Gastrocnemius medialis (tissue), 4 donors: Measurements from ENCODE around the gene ARID1B. TPM values are rescaled to one million over a fixed set of nuclear protein-coding genes. Genes with fewer than 3 reads are reported as not detected.

ENCODE experiments used
- ATAC-seq, 2 donors: fragments of 150-250 bp; one replicate each; pipeline ENCODE4 v1.9.1; 2016
- DNase-seq, 2 donors: peaks; one replicate each; pipeline ENCODE4 v3.0.0-alpha.2; 2019
- H3K27ac ChIP-seq, 4 donors: fragments of 200-600 bp; sonication (generic); 1 replicate in 1 of 4; 2 replicates in 3 of 4; pipeline ENCODE4 v1.5.1; 2016 to 2018; ENCODE audit warnings: mild to moderate bottlenecking in 2 of 4, moderate library complexity in 1 of 4
- H3K27me3 ChIP-seq, 3 donors: fragments of 200-600 bp; sonication (generic) in 2 of 3; 1 replicate in 1 of 3; 2 replicates in 2 of 3; pipeline versions ENCODE4 v1.5.1 to v1.6.0; 2016 to 2019; ENCODE audit warnings: mild to moderate bottlenecking in 1 of 3, moderate library complexity in 1 of 3
- H3K36me3 ChIP-seq, 2 donors: fragments of 200-600 bp; sonication (generic) in 1 of 2; one replicate each; pipeline ENCODE4 v1.5.1; 2017 to 2018
- H3K4me1 ChIP-seq, 2 donors: fragments of 200-600 bp; sonication (generic) in 1 of 2; one replicate each; pipeline ENCODE4 v1.5.1; 2016 to 2017; ENCODE audit warnings: mild to moderate bottlenecking in 2 of 2
- H3K4me3 ChIP-seq, 4 donors: fragments of 200-600 bp; sonication (generic) in 3 of 4; 1 replicate in 1 of 4; 2 replicates in 3 of 4; pipeline ENCODE4 v1.5.1; 2016 to 2019; ENCODE audit warnings: mild to moderate bottlenecking in 2 of 4
- H3K9me3 ChIP-seq, 3 donors: fragments of 200-600 bp; sonication (generic) in 2 of 3; 1 replicate in 1 of 3; 2 replicates in 2 of 3; pipeline ENCODE4 v1.5.1; 2016 to 2019
- POLR2A ChIP-seq, 2 donors: fragments of 450-650 bp; IDR thresholded peaks; one replicate each; pipeline ENCODE4 v1.6.1; 2017; ENCODE audit warnings: antibody characterized with exemption in 2 of 2, mild to moderate bottlenecking in 2 of 2, moderate library complexity in 2 of 2
- in situ Hi-C, 4 donors: fragments of 200-750 bp; cut with MboI; loops; one replicate each; pipeline versions ENCODE4 v1.15.0 to v1.8.0; 2017; ENCODE audit warnings: low sequenced_read_pairs in 4 of 4
- intact Hi-C: fragments of 100-400 bp; cut with DNase I; formaldehyde crosslinking; loops from one replicate; pipeline ENCODE4 v1.15.1; 2023; ENCODE audit warnings: low total_unique reads
- total RNA-seq, 4 donors: library from RNA; depleted of rRNA; stranded (reverse); fragments of >200 nt; gene quantifications; one replicate each; pipeline versions ENCODE4 v1.1.0 to v1.2.3, GENCODE V29; 2016
- TF ChIP-seq, protein P1 (sequence below), 5 experiments: fragments of 450-650 bp in 3 of 5; fragments of 200-600 bp in 2 of 5; sonication (generic) in 2 of 5; IDR thresholded peaks in 4 of 5; conservative IDR thresholded peaks in 1 of 5; 1 replicate in 4 of 5; 2 replicates in 1 of 5; pipeline ENCODE4 v1.5.1; 2016 to 2019; ENCODE audit warnings: antibody characterized with exemption in 5 of 5, mild to moderate bottlenecking in 3 of 5, moderate library complexity in 3 of 5

ARID1B gene
- total RNA-seq, 4 donors from 2014 or later = 54.9 to 75.3 (median 62.0) TPM

DNA sequence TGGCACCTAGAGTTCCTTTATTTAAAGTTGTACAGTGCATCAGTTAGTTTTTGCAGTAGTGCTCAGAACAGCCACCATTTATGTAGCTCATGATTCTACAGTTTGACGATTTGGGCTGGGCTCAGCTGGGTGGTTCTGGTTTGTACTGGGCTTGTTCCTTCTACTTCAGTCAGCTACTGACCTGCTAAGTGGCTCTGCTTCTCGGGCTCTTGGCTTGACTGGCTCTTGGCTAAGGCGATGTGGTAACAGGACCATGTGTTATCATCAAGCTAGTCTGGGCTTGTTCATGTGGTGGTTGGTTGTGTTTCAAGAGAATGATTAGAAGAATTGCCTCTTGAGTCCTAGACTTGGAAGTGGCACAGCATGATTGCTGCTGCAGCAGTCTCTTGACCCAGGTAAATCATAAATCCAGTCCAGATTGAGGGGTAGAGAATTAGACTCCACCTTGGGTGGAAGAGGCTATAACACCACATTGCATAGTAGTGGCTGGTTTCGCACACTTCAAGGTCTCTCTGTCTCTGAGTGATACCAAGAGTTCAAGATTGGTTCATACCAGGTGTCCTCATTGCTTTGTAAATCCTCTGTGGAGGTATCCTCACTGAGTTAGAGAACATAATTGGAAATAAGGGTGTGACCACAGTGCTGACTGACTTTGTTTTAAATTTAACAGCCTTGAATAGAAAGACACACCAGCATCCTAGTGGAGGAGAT lies 253.0 kb downstream of the ARID1B start:
- Histone ChIP-seq H3K27me3 (no peaks in the 10 kb centered on the region), H3K4me3 (no peak overlapping the region), H3K36me3 (no peaks in the 10 kb centered on the region), H3K27ac (no peak overlapping the region), H3K9me3 (no peaks in the 10 kb centered on the region), H3K4me1 (peaks cover 28 to 36% of the 10 kb centered on the region in 2 donors)
- intact Hi-C loops (loop anchor here (5.0 to 10.0 kb wide), 2 partner anchors 152 to 1715 kb away; partner anchors contain the start of gene TFB1M), in situ Hi-C loops (loop anchor here (10.0 to 25.0 kb wide), 7 partner anchors 145 to 468 kb away; no protein-coding TSS in a partner anchor)
- TF ChIP-seq, protein P1, sequence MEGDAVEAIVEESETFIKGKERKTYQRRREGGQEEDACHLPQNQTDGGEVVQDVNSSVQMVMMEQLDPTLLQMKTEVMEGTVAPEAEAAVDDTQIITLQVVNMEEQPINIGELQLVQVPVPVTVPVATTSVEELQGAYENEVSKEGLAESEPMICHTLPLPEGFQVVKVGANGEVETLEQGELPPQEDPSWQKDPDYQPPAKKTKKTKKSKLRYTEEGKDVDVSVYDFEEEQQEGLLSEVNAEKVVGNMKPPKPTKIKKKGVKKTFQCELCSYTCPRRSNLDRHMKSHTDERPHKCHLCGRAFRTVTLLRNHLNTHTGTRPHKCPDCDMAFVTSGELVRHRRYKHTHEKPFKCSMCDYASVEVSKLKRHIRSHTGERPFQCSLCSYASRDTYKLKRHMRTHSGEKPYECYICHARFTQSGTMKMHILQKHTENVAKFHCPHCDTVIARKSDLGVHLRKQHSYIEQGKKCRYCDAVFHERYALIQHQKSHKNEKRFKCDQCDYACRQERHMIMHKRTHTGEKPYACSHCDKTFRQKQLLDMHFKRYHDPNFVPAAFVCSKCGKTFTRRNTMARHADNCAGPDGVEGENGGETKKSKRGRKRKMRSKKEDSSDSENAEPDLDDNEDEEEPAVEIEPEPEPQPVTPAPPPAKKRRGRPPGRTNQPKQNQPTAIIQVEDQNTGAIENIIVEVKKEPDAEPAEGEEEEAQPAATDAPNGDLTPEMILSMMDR (IDR thresholded peaks at IDR 0.05 in 4 of 5, conservative IDR thresholded peaks at IDR 0.05 in 1 of 5) = no peak
- TF ChIP-seq POLR2A (IDR thresholded peaks at IDR 0.05) = no peak
- DNase-seq (no peak), ATAC-seq (peak in 1 of 2 donors; percentile 30)

DNA sequence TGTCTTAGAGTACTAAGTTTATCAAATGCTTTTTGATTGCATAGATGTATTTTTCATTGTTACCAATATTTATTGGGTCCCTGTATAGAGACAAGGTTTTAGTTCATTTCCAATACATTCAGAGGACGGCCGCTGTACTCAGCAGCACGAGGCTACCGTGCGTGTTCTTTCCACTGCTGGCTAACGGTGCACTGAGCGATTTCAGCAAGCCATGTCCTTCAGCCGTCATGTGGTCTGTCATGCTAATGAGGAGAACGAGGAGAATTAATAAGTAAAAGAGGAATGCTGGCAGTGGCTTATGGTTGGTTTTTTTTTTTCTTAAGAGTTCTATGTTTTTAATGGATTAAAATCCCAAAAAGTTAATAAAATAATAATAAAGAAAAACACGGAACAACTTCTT lies 253.6 kb downstream of the ARID1B start:
- Histone ChIP-seq H3K9me3 (no peaks in the 10 kb centered on the region), H3K4me3 (no peak overlapping the region), H3K4me1 (peaks cover 34 to 38% of the 10 kb centered on the region in 2 donors), H3K27ac (no peak overlapping the region), H3K36me3 (no peaks in the 10 kb centered on the region), H3K27me3 (no peaks in the 10 kb centered on the region)
- DNase-seq (no peak), ATAC-seq (no peak)
- intact Hi-C loops = loop anchor here (5.0 kb wide), 1 partner anchor 152 kb away; no protein-coding TSS in a partner anchor
- no peak for TF ChIP-seq POLR2A (IDR thresholded peaks at IDR 0.05)
- TF ChIP-seq, protein P1 (IDR thresholded peaks at IDR 0.05 in 4 of 5, conservative IDR thresholded peaks at IDR 0.05 in 1 of 5) = no peak
- in situ Hi-C loops = loop anchor here (10.0 to 25.0 kb wide), 5 partner anchors 144 to 468 kb away; no protein-coding TSS in a partner anchor

DNA sequence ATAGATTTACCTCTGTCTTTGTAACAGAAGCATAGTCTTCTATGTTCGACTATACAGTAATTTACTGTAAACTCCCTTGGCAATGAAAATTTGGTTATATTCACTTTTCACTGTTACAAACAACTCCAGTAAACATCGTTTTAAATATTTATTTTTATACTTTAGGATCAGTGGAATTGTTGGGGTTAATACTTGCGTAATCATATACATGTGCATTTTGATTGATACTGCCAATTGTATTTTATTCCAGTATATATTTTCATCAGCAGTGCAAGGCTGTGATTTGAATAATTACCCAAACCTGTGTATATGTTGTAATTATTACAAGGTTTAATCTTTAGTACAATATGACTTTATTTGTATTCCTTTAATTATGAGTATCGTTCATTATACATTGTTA lies 255.7 kb downstream of the ARID1B start:
- Histone ChIP-seq H3K36me3 (no peaks in the 10 kb centered on the region), H3K4me1 (peaks cover 41 to 45% of the 10 kb centered on the region in 2 donors), H3K27ac (peak overlapping the region in 2 of 4 donors; percentile 51 to 61), H3K9me3 (no peaks in the 10 kb centered on the region), H3K4me3 (peak overlapping the region; percentile 37 to 51 (median 48)), H3K27me3 (no peaks in the 10 kb centered on the region)
- intact Hi-C loops = loop anchor here (5.0 kb wide), 1 partner anchor 149 kb away; no protein-coding TSS in a partner anchor
- no peak for TF ChIP-seq POLR2A (IDR thresholded peaks at IDR 0.05)
- TF ChIP-seq, protein P1 (IDR thresholded peaks at IDR 0.05 in 4 of 5, conservative IDR thresholded peaks at IDR 0.05 in 1 of 5) = no peak
- ATAC-seq (no peak), DNase-seq (no peak)
- in situ Hi-C loops = loop anchor here (10.0 to 25.0 kb wide), 5 partner anchors 142 to 471 kb away; no protein-coding TSS in a partner anchor

DNA sequence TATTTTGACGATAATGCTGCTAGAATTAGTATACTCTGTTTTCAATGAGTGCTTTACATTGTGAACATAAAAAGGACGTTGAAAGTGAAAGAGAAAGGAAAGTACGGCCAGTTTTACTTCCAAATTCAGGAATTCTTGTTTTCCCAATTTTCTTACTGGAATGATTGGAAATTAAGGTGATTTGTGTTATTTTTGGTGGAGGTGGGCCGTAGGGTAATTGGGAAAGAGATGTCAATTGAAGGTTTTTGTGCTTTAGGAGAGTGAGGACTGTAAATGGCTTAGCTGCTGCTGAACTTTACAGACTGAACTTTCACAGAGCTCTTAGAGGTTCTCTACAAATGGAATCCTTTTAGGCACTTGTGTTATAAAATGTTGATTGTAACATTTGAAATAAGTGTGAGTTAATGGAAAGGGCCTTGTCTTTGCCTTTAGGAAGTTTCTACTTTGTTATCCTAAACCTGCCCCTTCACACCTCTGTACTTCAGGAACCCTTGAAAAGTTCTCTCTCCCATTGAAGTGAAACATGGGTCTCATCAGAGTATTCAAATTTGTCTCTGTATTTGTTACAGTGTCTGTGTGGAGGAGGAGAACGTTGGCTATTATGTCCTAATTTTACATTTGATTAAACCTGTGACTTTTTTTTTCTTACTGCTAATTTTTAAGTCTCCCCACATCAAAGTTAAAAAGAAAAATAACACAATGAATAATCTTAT lies 256.4 kb downstream of the ARID1B start:
- Histone ChIP-seq H3K27ac (peak overlapping the region in 3 of 4 donors; percentile 51 to 66 (median 61)), H3K4me1 (peaks cover 41 to 45% of the 10 kb centered on the region in 2 donors), H3K9me3 (no peaks in the 10 kb centered on the region), H3K36me3 (no peaks in the 10 kb centered on the region), H3K27me3 (no peaks in the 10 kb centered on the region), H3K4me3 (peak overlapping the region; percentile 37 to 51 (median 48))
- TF ChIP-seq, protein P1 (IDR thresholded peaks at IDR 0.05 in 4 of 5, conservative IDR thresholded peaks at IDR 0.05 in 1 of 5) = no peak
- TF ChIP-seq POLR2A (IDR thresholded peaks at IDR 0.05) = no peak
- intact Hi-C loops (loop anchor here (5.0 kb wide), 1 partner anchor 149 kb away; no protein-coding TSS in a partner anchor), in situ Hi-C loops (loop anchor here (10.0 to 25.0 kb wide), 5 partner anchors 141 to 471 kb away; no protein-coding TSS in a partner anchor)
- DNase-seq (no peak), ATAC-seq (peak in 1 of 2 donors; percentile 16)
